ENCODE results near the gene ELAVL2.

ELAVL2 gene

GRCh38 chr9:23768861-23769260 lies 57.2 kb downstream of the ELAVL2 start:
- Histone ChIP-seq H3K9me3 (ENCODE audit: control insufficient read depth, low read length) (peaks cover 2% of the 10 kb centered on the region), H3K4me3 (ENCODE audit: insufficient read depth in 1 of 2, low read depth in 1 of 2, low read length in 2 of 2) (no peak overlapping the region), H2AK5ac (ENCODE audit: low read length, severe bottlenecking) (no peak overlapping the region), H3K18ac (ENCODE audit: low read depth in 1 of 2, low read length in 2 of 2) (no peak overlapping the region), H4K91ac (ENCODE audit: low read length) (no peak overlapping the region), H3K79me1 (replicated peaks; ENCODE audit: low read length, poor library complexity, severe bottlenecking) (no peaks in the 10 kb centered on the region), H2BK120ac (ENCODE audit: low read depth, low read length) (no peak overlapping the region), H3K4me2 (ENCODE audit: low read length, poor library complexity, severe bottlenecking) (no peak overlapping the region), H3K23ac (ENCODE audit: low read length in 2 of 2) (no peak overlapping the region), H2BK5ac (ENCODE audit: low read depth, low read length, poor library complexity, severe bottlenecking) (no peak overlapping the region), H3K27ac (ENCODE audit: low read length, poor library complexity, severe bottlenecking) (no peak overlapping the region), H2AFZ (ENCODE audit: low read depth, low read length) (no peak overlapping the region), H4K8ac (ENCODE audit: low read length) (no peak overlapping the region), H3K14ac (ENCODE audit: low read length in 2 of 2) (no peak overlapping the region), H2BK12ac (ENCODE audit: low read length in 2 of 2) (no peak overlapping the region), H3K4ac (ENCODE audit: low read depth in 1 of 2, low read length in 2 of 2) (no peak overlapping the region), H3K4me1 (ENCODE audit: control insufficient read depth, insufficient read depth, low read depth, low read length) (no peaks in the 10 kb centered on the region), H3K36me3 (ENCODE audit: control insufficient read depth in 1 of 2, insufficient read depth in 2 of 2, low read depth in 1 of 2, low read length in 2 of 2) (no peaks in the 10 kb centered on the region), H3K27me3 (ENCODE audit: control insufficient read depth in 1 of 2, insufficient read depth in 1 of 2, low read length in 2 of 2) (no peaks in the 10 kb centered on the region), H3K9ac (ENCODE audit: low read length) (no peak overlapping the region), H2BK15ac (ENCODE audit: low read depth, poor library complexity, severe bottlenecking) (no peak overlapping the region)
- WGBS = 88% methylated on average over 2 of the region's 2 CpGs
- no peak for DNase-seq

- Histone ChIP-seq H2BK5ac (ENCODE audit: low read depth, low read length, poor library complexity, severe bottlenecking) (no peak overlapping the region), H3K14ac (ENCODE audit: low read length in 2 of 2) (no peak overlapping the region), H2AFZ (ENCODE audit: low read depth, low read length) (no peak overlapping the region), H3K36me3 (ENCODE audit: control insufficient read depth in 1 of 2, insufficient read depth in 2 of 2, low read depth in 1 of 2, low read length in 2 of 2) (no peaks in the 10 kb centered on the region), H3K18ac (ENCODE audit: low read depth in 1 of 2, low read length in 2 of 2) (no peak overlapping the region), H3K4ac (ENCODE audit: low read depth in 1 of 2, low read length in 2 of 2) (no peak overlapping the region), H2AK5ac (ENCODE audit: low read length, severe bottlenecking) (no peak overlapping the region), H3K27ac (ENCODE audit: low read length, poor library complexity, severe bottlenecking) (no peak overlapping the region), H4K91ac (ENCODE audit: low read length) (no peak overlapping the region), H3K4me1 (ENCODE audit: control insufficient read depth, insufficient read depth, low read depth, low read length) (no peaks in the 10 kb centered on the region), H3K79me1 (replicated peaks; ENCODE audit: low read length, poor library complexity, severe bottlenecking) (no peaks in the 10 kb centered on the region), H2BK12ac (ENCODE audit: low read length in 2 of 2) (no peak overlapping the region), H2BK120ac (ENCODE audit: low read depth, low read length) (no peak overlapping the region), H2BK15ac (ENCODE audit: low read depth, poor library complexity, severe bottlenecking) (no peak overlapping the region), H3K23ac (ENCODE audit: low read length in 2 of 2) (no peak overlapping the region), H3K4me3 (ENCODE audit: insufficient read depth in 1 of 2, low read depth in 1 of 2, low read length in 2 of 2) (no peak overlapping the region), H3K4me2 (ENCODE audit: low read length, poor library complexity, severe bottlenecking) (no peak overlapping the region), H3K9ac (ENCODE audit: low read length) (no peak overlapping the region), H3K9me3 (ENCODE audit: control insufficient read depth, low read length) (peaks cover 2% of the 10 kb centered on the region), H4K8ac (ENCODE audit: low read length) (no peak overlapping the region), H3K27me3 (ENCODE audit: control insufficient read depth in 1 of 2, insufficient read depth in 1 of 2, low read length in 2 of 2) (no peaks in the 10 kb centered on the region)
- 90% methylated on average over 1 of the region's 2 CpGs for WGBS
- no peak for DNase-seq
Observed at GRCh38 chr9:23766613-23767012, 59.4 kb downstream of the ELAVL2 start.

GRCh38 chr9:23765561-23765960 lies 60.5 kb downstream of the ELAVL2 start:
- H3K14ac ChIP-seq (ENCODE audit: low read length in 2 of 2) = no peak overlapping the region
- peaks cover 2% of the 10 kb centered on the region for H3K9me3 ChIP-seq (ENCODE audit: control insufficient read depth, low read length)
- no peak overlapping the region for H2BK120ac ChIP-seq (ENCODE audit: low read depth, low read length)
- H3K27ac ChIP-seq (ENCODE audit: low read length, poor library complexity, severe bottlenecking) = no peak overlapping the region
- no peak overlapping the region for H2AK5ac ChIP-seq (ENCODE audit: low read length, severe bottlenecking)
- no peaks in the 10 kb centered on the region for H3K36me3 ChIP-seq (ENCODE audit: control insufficient read depth in 1 of 2, insufficient read depth in 2 of 2, low read depth in 1 of 2, low read length in 2 of 2)
- DNase-seq = no peak
- H3K18ac ChIP-seq (ENCODE audit: low read depth in 1 of 2, low read length in 2 of 2) = no peak overlapping the region
- H3K4ac ChIP-seq (ENCODE audit: low read depth in 1 of 2, low read length in 2 of 2) = no peak overlapping the region
- H3K9ac ChIP-seq (ENCODE audit: low read length) = no peak overlapping the region
- H3K23ac ChIP-seq (ENCODE audit: low read length in 2 of 2) = no peak overlapping the region
- no peaks in the 10 kb centered on the region for H3K79me1 ChIP-seq (replicated peaks; ENCODE audit: low read length, poor library complexity, severe bottlenecking)
- H4K91ac ChIP-seq (ENCODE audit: low read length) = no peak overlapping the region
- no peaks in the 10 kb centered on the region for H3K27me3 ChIP-seq (ENCODE audit: control insufficient read depth in 1 of 2, insufficient read depth in 1 of 2, low read length in 2 of 2)
- no peak overlapping the region for H4K8ac ChIP-seq (ENCODE audit: low read length)
- no peak overlapping the region for H3K4me3 ChIP-seq (ENCODE audit: insufficient read depth in 1 of 2, low read depth in 1 of 2, low read length in 2 of 2)
- no peak overlapping the region for H2BK12ac ChIP-seq (ENCODE audit: low read length in 2 of 2)
- no peak overlapping the region for H3K4me2 ChIP-seq (ENCODE audit: low read length, poor library complexity, severe bottlenecking)
- H2AFZ ChIP-seq (ENCODE audit: low read depth, low read length) = no peak overlapping the region
- H2BK15ac ChIP-seq (ENCODE audit: low read depth, poor library complexity, severe bottlenecking) = no peak overlapping the region
- WGBS = 90% methylated on average over 4 of the region's 6 CpGs
- no peaks in the 10 kb centered on the region for H3K4me1 ChIP-seq (ENCODE audit: control insufficient read depth, insufficient read depth, low read depth, low read length)
- no peak overlapping the region for H2BK5ac ChIP-seq (ENCODE audit: low read depth, low read length, poor library complexity, severe bottlenecking)

GRCh38 chr9:23764219-23764618 lies 61.8 kb downstream of the ELAVL2 start:
- no peak overlapping the region for H4K8ac ChIP-seq (ENCODE audit: low read length)
- H3K14ac ChIP-seq (ENCODE audit: low read length in 2 of 2) = no peak overlapping the region
- H3K18ac ChIP-seq (ENCODE audit: low read depth in 1 of 2, low read length in 2 of 2) = no peak overlapping the region
- H3K4me3 ChIP-seq (ENCODE audit: insufficient read depth in 1 of 2, low read depth in 1 of 2, low read length in 2 of 2) = no peak overlapping the region
- H3K79me1 ChIP-seq (replicated peaks; ENCODE audit: low read length, poor library complexity, severe bottlenecking) = no peaks in the 10 kb centered on the region
- H3K4me2 ChIP-seq (ENCODE audit: low read length, poor library complexity, severe bottlenecking) = no peak overlapping the region
- no peak overlapping the region for H3K23ac ChIP-seq (ENCODE audit: low read length in 2 of 2)
- DNase-seq = no peak
- no peaks in the 10 kb centered on the region for H3K27me3 ChIP-seq (ENCODE audit: control insufficient read depth in 1 of 2, insufficient read depth in 1 of 2, low read length in 2 of 2)
- no peak overlapping the region for H3K9ac ChIP-seq (ENCODE audit: low read length)
- no peak overlapping the region for H3K4ac ChIP-seq (ENCODE audit: low read depth in 1 of 2, low read length in 2 of 2)
- H2BK5ac ChIP-seq (ENCODE audit: low read depth, low read length, poor library complexity, severe bottlenecking) = no peak overlapping the region
- H2AFZ ChIP-seq (ENCODE audit: low read depth, low read length) = no peak overlapping the region
- no peaks in the 10 kb centered on the region for H3K36me3 ChIP-seq (ENCODE audit: control insufficient read depth in 1 of 2, insufficient read depth in 2 of 2, low read depth in 1 of 2, low read length in 2 of 2)
- H3K9me3 ChIP-seq (ENCODE audit: control insufficient read depth, low read length) = no peaks in the 10 kb centered on the region
- H2AK5ac ChIP-seq (ENCODE audit: low read length, severe bottlenecking) = no peak overlapping the region
- H3K4me1 ChIP-seq (ENCODE audit: control insufficient read depth, insufficient read depth, low read depth, low read length) = no peaks in the 10 kb centered on the region
- 87% methylated on average over 3 of the region's 3 CpGs for WGBS
- H3K27ac ChIP-seq (ENCODE audit: low read length, poor library complexity, severe bottlenecking) = no peak overlapping the region
- H2BK15ac ChIP-seq (ENCODE audit: low read depth, poor library complexity, severe bottlenecking) = no peak overlapping the region
- no peak overlapping the region for H2BK12ac ChIP-seq (ENCODE audit: low read length in 2 of 2)
- H2BK120ac ChIP-seq (ENCODE audit: low read depth, low read length) = no peak overlapping the region
- H4K91ac ChIP-seq (ENCODE audit: low read length) = no peak overlapping the region
